Glutamatergic neuron (in vitro differentiated cells): ENCODE measurements around the gene ZNF48. TPM values are rescaled to one million over a fixed set of nuclear protein-coding genes. Genes with fewer than 3 reads are reported as not detected.

Experiments
- DNase-seq: peaks from one replicate; pipeline ENCODE4 v3.0.0; 2022
- H3K27ac Mint-ChIP-seq: one replicate; pipeline ENCODE4 v1.8.0; 2020; ENCODE audit warnings: mild to moderate bottlenecking, mixed read lengths, inconsistent platforms; ENCODE audit not compliant: unreplicated experiment
- H3K27me3 Mint-ChIP-seq: one replicate; pipeline ENCODE4 v1.8.0; 2020; ENCODE audit warnings: mild to moderate bottlenecking, moderate library complexity, mixed read lengths, inconsistent platforms; ENCODE audit not compliant: unreplicated experiment
- H3K36me3 Mint-ChIP-seq: one replicate; pipeline ENCODE4 v1.8.0; 2020; ENCODE audit warnings: mild to moderate bottlenecking, mixed read lengths, inconsistent platforms; ENCODE audit not compliant: unreplicated experiment
- H3K4me1 Mint-ChIP-seq: one replicate; pipeline ENCODE4 v1.8.0; 2020; ENCODE audit warnings: mild to moderate bottlenecking, low read depth, mixed read lengths, inconsistent platforms; ENCODE audit not compliant: unreplicated experiment
- H3K4me3 Mint-ChIP-seq: one replicate; pipeline ENCODE4 v1.8.0; 2020; ENCODE audit warnings: mild to moderate bottlenecking, mixed read lengths, inconsistent platforms; ENCODE audit not compliant: unreplicated experiment
- H3K9me3 Mint-ChIP-seq: one replicate; pipeline ENCODE4 v1.8.0; 2020; ENCODE audit warnings: mild to moderate bottlenecking, moderate library complexity, mixed read lengths, inconsistent platforms; ENCODE audit not compliant: unreplicated experiment
- CTCF ChIP-seq: fragments of 200-600 bp; sonication (generic); IDR thresholded peaks from one replicate; pipeline ENCODE4 v1.5.0; 2021; ENCODE audit not compliant: partially characterized antibody, unreplicated experiment
- total RNA-seq: library from RNA; stranded (reverse); fragmentation: NEBNext Ultra II Directional; extraction: Animal tissue kit (Norgen Biotek cat#: 25700); gene quantifications from one replicate; pipeline ENCODE4 v1.2.1, GENCODE V29; 2021; ENCODE audit not compliant: unreplicated experiment

The ZNF48 gene
- total RNA-seq, 1 donor from 2014 or later, result 74.7 TPM

GRCh38 chr16:30369938-30370455 is 25.2 kb upstream of the ZNF48 start:
- Mint-ChIP-seq H3K36me3 (peaks cover 3% of the 10 kb centered on the region), H3K4me1 (peaks cover 36% of the 10 kb centered on the region), H3K9me3 (peaks cover 22% of the 10 kb centered on the region), H3K27me3 (peaks cover 27% of the 10 kb centered on the region), H3K4me3 (no peak overlapping the region), H3K27ac (no peak overlapping the region)
- TF ChIP-seq CTCF, result peak; percentile 29
- no peak for DNase-seq

DNA sequence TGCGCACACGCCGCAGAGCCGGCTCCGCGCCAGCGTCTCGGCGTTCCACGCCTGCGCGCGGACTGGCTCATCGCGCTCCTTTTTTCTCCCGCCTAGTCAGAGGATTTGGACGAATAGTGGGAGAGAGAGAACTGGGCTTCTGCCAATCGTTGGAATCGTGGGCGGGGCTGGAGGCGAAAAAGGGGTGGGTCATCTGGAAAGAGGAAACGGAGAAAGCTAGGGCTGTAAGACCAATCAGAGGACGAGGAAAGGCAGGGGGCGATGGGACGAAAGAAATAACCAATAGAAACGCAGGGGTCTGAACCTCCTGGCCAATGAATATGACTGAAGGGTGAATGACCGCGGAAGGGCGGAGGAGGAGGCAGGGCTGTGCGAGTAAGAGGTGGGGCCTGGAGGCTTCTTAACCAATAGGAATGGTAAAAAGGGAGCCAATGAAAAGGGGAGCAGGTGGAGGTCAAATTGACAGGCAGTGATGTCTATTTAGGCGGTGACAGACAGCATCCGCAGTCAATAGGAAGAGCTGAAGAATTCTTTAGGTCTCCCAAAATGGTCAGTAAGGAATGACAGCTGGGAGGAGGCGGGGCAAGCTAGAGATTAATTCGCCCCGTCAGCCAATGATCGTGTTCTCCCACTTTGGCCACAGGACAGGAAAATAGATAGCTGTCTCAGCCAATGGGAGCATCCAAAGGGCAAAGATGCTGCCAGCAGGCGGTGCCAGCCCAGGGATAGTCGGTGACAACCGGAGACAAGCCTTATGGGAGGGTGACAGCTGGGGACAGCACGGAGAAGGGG is 24.6 kb upstream of the ZNF48 start, which contains the start of gene TBC1D10B:
TBC1D10B (minus strand) TSS at position 39 of the 792 bp plus-strand sequence. CDS start 311 bp downstream, outside the sequence.
- Mint-ChIP-seq H3K27ac (peak within 1 kb of the TSS; percentile 100), H3K36me3 (peaks cover 3% of the 10 kb centered on the region), H3K4me1 (peaks cover 36% of the 10 kb centered on the region), H3K27me3 (peaks cover 24% of the 10 kb centered on the region), H3K4me3 (peak within 1 kb of the TSS; percentile 98), H3K9me3 (peaks cover 22% of the 10 kb centered on the region)
- peak; percentile 42 for TF ChIP-seq CTCF
- DNase-seq, result peak; percentile 98

DNA sequence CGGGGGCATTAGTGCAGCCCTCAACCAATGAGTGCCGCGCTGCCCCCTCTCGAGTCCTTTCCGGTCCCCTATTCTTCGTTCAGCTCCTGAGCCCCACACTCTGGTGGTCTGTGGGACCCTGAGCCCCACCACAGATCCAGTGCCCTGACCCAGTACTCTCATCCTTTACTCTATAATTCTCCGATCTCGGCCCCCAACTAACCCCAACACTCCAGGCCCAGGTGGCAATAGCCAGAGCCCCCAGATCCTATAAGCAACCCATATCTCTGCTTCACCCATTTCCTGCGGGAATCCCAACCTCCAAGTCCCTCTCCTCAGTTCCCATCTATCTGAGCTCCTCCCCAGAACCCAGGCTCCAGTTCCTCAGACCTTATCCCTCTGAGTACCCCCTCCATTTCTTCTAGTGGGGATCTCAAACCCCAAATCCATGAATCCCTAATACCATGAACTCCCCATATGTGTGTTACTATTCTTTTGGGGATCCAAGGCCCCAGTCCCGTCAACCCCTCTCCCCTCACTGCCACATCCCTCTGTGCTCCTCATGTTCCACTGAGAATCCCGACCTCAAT is 23.9 kb upstream of the ZNF48 start:
- Mint-ChIP-seq H3K36me3 (peaks cover 3% of the 10 kb centered on the region), H3K4me1 (peaks cover 36% of the 10 kb centered on the region), H3K27ac (peak overlapping the region; percentile 100), H3K4me3 (peak overlapping the region; percentile 88), H3K9me3 (peaks cover 22% of the 10 kb centered on the region), H3K27me3 (peaks cover 24% of the 10 kb centered on the region)
- TF ChIP-seq CTCF, result no peak
- no peak for DNase-seq

GRCh38 chr16:30372038-30372712 is 23.0 kb upstream of the ZNF48 start:
- Mint-ChIP-seq H3K27ac (peak overlapping the region; percentile 100), H3K4me1 (peaks cover 31% of the 10 kb centered on the region), H3K36me3 (peaks cover 3% of the 10 kb centered on the region), H3K4me3 (peak overlapping the region; percentile 88), H3K9me3 (peaks cover 23% of the 10 kb centered on the region), H3K27me3 (peaks cover 23% of the 10 kb centered on the region)
- TF ChIP-seq CTCF, result no peak
- no peak for DNase-seq
